ENCODE data around the gene GFRA1. TPM values are rescaled to one million over a fixed set of nuclear protein-coding genes. Genes with fewer than 3 reads are reported as not detected.

Gene GFRA1
- polyA plus RNA-seq, 1 donor (not counting 4 experiments of a cell fraction or from before 2014, with no cell fraction given): not detected

- Histone ChIP-seq H3K9me1 (ENCODE audit: control insufficient read depth, extremely low read depth, insufficient read depth, low read length) (no peaks in the 10 kb centered on the region), H3K9ac (ENCODE audit: control insufficient read depth, extremely low read depth, insufficient read depth, low read length) (no peak overlapping the region), H3K9me3 (ENCODE audit: control insufficient read depth, low read depth, low read length) (no peaks in the 10 kb centered on the region), H3K79me2 (ENCODE audit: control insufficient read depth, insufficient read depth, low read length) (no peaks in the 10 kb centered on the region), H3K4me1 (ENCODE audit: control insufficient read depth, extremely low read depth, insufficient read depth, low read length) (no peaks in the 10 kb centered on the region), H3K27ac (ENCODE audit: control insufficient read depth, insufficient read depth, low read length) (no peak overlapping the region), H3K27me3 (ENCODE audit: control insufficient read depth, extremely low read depth, insufficient read depth, low read length) (no peaks in the 10 kb centered on the region), H2AFZ (ENCODE audit: control insufficient read depth, low read length) (no peak overlapping the region), H3K36me3 (ENCODE audit: control insufficient read depth in 2 of 2, extremely low read depth in 1 of 2, insufficient read depth in 2 of 2, low read length in 2 of 2) (no peaks in the 10 kb centered on the region), H4K20me1 (ENCODE audit: control insufficient read depth, extremely low read depth, insufficient read depth, low read length) (no peaks in the 10 kb centered on the region), H3K4me3 (ENCODE audit: control insufficient read depth in 2 of 3, extremely low read depth in 1 of 3, insufficient read depth in 2 of 3, low read depth in 1 of 3, low read length in 3 of 3) (no peak overlapping the region), H3K4me2 (ENCODE audit: control insufficient read depth, extremely low read depth, insufficient read depth, low read depth, low read length) (no peak overlapping the region)
- no peak for FAIRE-seq
- no peak for DNase-seq (ENCODE audit: low read depth, low spot score)
- no peak for TF ChIP-seq EZH2 (IDR thresholded peaks at IDR 0.05; ENCODE audit: low read length)
- TF ChIP-seq, protein P1, sequence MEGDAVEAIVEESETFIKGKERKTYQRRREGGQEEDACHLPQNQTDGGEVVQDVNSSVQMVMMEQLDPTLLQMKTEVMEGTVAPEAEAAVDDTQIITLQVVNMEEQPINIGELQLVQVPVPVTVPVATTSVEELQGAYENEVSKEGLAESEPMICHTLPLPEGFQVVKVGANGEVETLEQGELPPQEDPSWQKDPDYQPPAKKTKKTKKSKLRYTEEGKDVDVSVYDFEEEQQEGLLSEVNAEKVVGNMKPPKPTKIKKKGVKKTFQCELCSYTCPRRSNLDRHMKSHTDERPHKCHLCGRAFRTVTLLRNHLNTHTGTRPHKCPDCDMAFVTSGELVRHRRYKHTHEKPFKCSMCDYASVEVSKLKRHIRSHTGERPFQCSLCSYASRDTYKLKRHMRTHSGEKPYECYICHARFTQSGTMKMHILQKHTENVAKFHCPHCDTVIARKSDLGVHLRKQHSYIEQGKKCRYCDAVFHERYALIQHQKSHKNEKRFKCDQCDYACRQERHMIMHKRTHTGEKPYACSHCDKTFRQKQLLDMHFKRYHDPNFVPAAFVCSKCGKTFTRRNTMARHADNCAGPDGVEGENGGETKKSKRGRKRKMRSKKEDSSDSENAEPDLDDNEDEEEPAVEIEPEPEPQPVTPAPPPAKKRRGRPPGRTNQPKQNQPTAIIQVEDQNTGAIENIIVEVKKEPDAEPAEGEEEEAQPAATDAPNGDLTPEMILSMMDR (optimal IDR thresholded peaks at IDR 0.05 in 1 of 3, IDR thresholded peaks at IDR 0.05 in 1 of 3, conservative IDR thresholded peaks at IDR 0.05 in 1 of 3; ENCODE audit: extremely low read depth in 1 of 3, insufficient read depth in 2 of 3, low read length in 3 of 3): no peak
- dilution Hi-C loops (cut with MboI; ENCODE audit: extremely low pct_ligation_motif_present, low sequenced_read_pairs): no loop called here
These were observed 178.7 kb downstream of the GFRA1 start for GRCh38 chr10:116094356-116094755.

- no peaks in the 10 kb centered on the region for H3K27me3 ChIP-seq (ENCODE audit: control insufficient read depth, extremely low read depth, insufficient read depth, low read length)
These were observed 180.0 kb downstream of the GFRA1 start for GRCh38 chr10:116093031-116093430.

More at GRCh38 chr10:116093031-116093430, 180.0 kb downstream of the GFRA1 start:
- Histone ChIP-seq H3K9me3 (ENCODE audit: control insufficient read depth, low read depth, low read length) (no peaks in the 10 kb centered on the region), H3K4me1 (ENCODE audit: control insufficient read depth, extremely low read depth, insufficient read depth, low read length) (no peaks in the 10 kb centered on the region), H3K4me2 (ENCODE audit: control insufficient read depth, extremely low read depth, insufficient read depth, low read depth, low read length) (no peak overlapping the region), H3K36me3 (ENCODE audit: control insufficient read depth in 2 of 2, extremely low read depth in 1 of 2, insufficient read depth in 2 of 2, low read length in 2 of 2) (no peaks in the 10 kb centered on the region), H3K9ac (ENCODE audit: control insufficient read depth, extremely low read depth, insufficient read depth, low read length) (no peak overlapping the region), H3K4me3 (ENCODE audit: control insufficient read depth in 2 of 3, extremely low read depth in 1 of 3, insufficient read depth in 2 of 3, low read depth in 1 of 3, low read length in 3 of 3) (no peak overlapping the region), H4K20me1 (ENCODE audit: control insufficient read depth, extremely low read depth, insufficient read depth, low read length) (no peaks in the 10 kb centered on the region), H2AFZ (ENCODE audit: control insufficient read depth, low read length) (no peak overlapping the region), H3K9me1 (ENCODE audit: control insufficient read depth, extremely low read depth, insufficient read depth, low read length) (no peaks in the 10 kb centered on the region), H3K79me2 (ENCODE audit: control insufficient read depth, insufficient read depth, low read length) (no peaks in the 10 kb centered on the region), H3K27ac (ENCODE audit: control insufficient read depth, insufficient read depth, low read length) (no peak overlapping the region)
- FAIRE-seq (no peak), DNase-seq (ENCODE audit: low read depth, low spot score) (no peak)
- dilution Hi-C loops (cut with MboI; ENCODE audit: extremely low pct_ligation_motif_present, low sequenced_read_pairs): no loop called here
- TF ChIP-seq EZH2 (IDR thresholded peaks at IDR 0.05; ENCODE audit: low read length): no peak
- TF ChIP-seq, protein P1 (optimal IDR thresholded peaks at IDR 0.05 in 1 of 3, IDR thresholded peaks at IDR 0.05 in 1 of 3, conservative IDR thresholded peaks at IDR 0.05 in 1 of 3; ENCODE audit: extremely low read depth in 1 of 3, insufficient read depth in 2 of 3, low read length in 3 of 3): no peak
